ENCODE results near the gene ABCD1.
"Not testable (repeated sequence)": the region's sequence is repeated elsewhere in the genome, so short reads cannot be mapped to it uniquely, and the experiment has no call there.

The ABCD1 gene

GRCh38 chrX:153692003-153692402, 32.7 kb upstream of the ABCD1 start:
- TF ChIP-seq CTCF (IDR thresholded peaks at IDR 0.05; ENCODE audit: borderline replicate concordance, insufficient read depth, low read depth, low read length): no peak
- H3K4me3 ChIP-seq (ENCODE audit: low read depth, low read length): no peak overlapping the region

- H3K4me3 ChIP-seq (ENCODE audit: low read depth, low read length): no peak overlapping the region
- TF ChIP-seq CTCF (IDR thresholded peaks at IDR 0.05; ENCODE audit: borderline replicate concordance, insufficient read depth, low read depth, low read length): no peak
These were observed 32.0 kb upstream of the ABCD1 start for GRCh38 chrX:153692611-153693156.

- TF ChIP-seq CTCF (IDR thresholded peaks at IDR 0.05; ENCODE audit: borderline replicate concordance, insufficient read depth, low read depth, low read length): no peak
- H3K4me3 ChIP-seq (ENCODE audit: low read depth, low read length): no peak overlapping the region
These were observed 31.2 kb upstream of the ABCD1 start for GRCh38 chrX:153693216-153694086.

GRCh38 chrX:153694256-153694655, 30.4 kb upstream of the ABCD1 start:
- H3K4me3 ChIP-seq (ENCODE audit: low read depth, low read length): not testable (repeated sequence)

GRCh38 chrX:153694687-153695270, 29.9 kb upstream of the ABCD1 start:
- no peak overlapping the region for H3K4me3 ChIP-seq (ENCODE audit: low read depth, low read length)
- no peak for TF ChIP-seq CTCF (IDR thresholded peaks at IDR 0.05; ENCODE audit: borderline replicate concordance, insufficient read depth, low read depth, low read length)

- no peak for TF ChIP-seq CTCF (IDR thresholded peaks at IDR 0.05; ENCODE audit: borderline replicate concordance, insufficient read depth, low read depth, low read length)
- H3K4me3 ChIP-seq (ENCODE audit: low read depth, low read length): no peak overlapping the region
These were observed 28.6 kb upstream of the ABCD1 start for GRCh38 chrX:153696100-153696499.

GRCh38 chrX:153696538-153696937, 28.1 kb upstream of the ABCD1 start:
- H3K4me3 ChIP-seq (ENCODE audit: low read depth, low read length): not testable (repeated sequence)

- not testable (repeated sequence) for H3K4me3 ChIP-seq (ENCODE audit: low read depth, low read length)
These were observed 27.5 kb upstream of the ABCD1 start for GRCh38 chrX:153696986-153697722.
